GM18907 (cell line): ENCODE results near the gene JMJD7.

Source experiments
- ATAC-seq: cut with Tn5 transposase; IDR thresholded peaks from one replicate; pipeline ENCODE4 v1.9.1; 2021; ENCODE audit warnings: mild to moderate bottlenecking, moderate library complexity; ENCODE audit not compliant: unreplicated experiment

Gene JMJD7

GRCh38 chr15:41880156-41880877, 52.4 kb downstream of the JMJD7 start:
- no peak for ATAC-seq

GRCh38 chr15:41881086-41881485, 53.2 kb downstream of the JMJD7 start:
- no peak for ATAC-seq

- ATAC-seq, result no peak
Observed at GRCh38 chr15:41881550-41881919, 53.6 kb downstream of the JMJD7 start.

GRCh38 chr15:41881920-41882688, 54.2 kb downstream of the JMJD7 start:
- ATAC-seq, result no peak

GRCh38 chr15:41882689-41883483, 55.0 kb downstream of the JMJD7 start:
- ATAC-seq, result no peak

- no peak for ATAC-seq
Observed at GRCh38 chr15:41883484-41883825, 55.6 kb downstream of the JMJD7 start.

- no peak for ATAC-seq
Observed at GRCh38 chr15:41884458-41884857, 56.6 kb downstream of the JMJD7 start.

GRCh38 chr15:41885321-41885720, 57.4 kb downstream of the JMJD7 start:
- ATAC-seq, result no peak

GRCh38 chr15:41885841-41886240, 57.9 kb downstream of the JMJD7 start:
- ATAC-seq, result no peak

- ATAC-seq, result no peak
Observed at GRCh38 chr15:41886741-41887140, 58.8 kb downstream of the JMJD7 start.

GRCh38 chr15:41887161-41887560, 59.3 kb downstream of the JMJD7 start:
- no peak for ATAC-seq
